ENCODE data around the gene MUS81.

Gene MUS81

DNA sequence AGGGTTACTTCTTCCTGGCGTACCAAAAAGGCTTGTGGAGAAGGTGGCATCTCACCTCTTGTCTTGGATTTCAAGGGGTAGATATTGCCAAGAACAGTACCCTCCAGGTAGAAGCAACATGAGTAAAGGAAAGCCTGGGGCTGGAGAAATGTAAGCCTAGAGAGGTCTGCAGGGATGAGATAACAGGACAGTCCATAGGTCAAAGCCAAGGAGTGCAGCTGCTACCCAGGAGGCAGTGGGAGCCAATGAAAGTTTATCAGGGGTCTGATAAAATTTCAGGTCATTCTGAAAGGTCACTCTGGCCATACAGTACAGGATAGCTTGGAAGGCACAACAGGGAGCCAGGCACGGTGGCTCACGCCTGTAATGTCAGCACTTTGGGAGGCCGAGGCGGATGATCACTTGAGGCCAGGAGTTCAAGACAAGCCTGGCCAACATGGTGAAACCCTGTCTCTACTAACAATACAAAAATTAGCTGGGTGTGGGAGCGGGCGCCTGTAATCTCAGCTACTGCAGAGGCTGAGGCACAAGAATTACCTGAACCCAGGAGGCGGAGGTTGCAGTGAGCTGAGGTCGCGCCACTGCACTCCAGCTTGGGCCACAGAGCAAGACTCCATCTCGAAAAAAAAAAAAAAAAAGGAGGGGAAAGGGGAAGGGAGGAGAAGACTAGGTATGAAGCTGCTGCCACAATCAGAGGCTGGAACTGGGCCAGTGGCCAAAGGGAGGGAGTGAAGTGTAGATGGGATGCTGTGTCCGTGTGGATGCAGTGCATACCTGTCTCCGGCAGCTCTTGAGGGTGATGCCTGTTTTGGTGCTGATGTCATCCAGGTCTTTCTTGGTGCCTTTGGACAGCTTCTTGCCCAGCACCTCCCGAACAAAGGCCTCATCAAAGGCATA lies 26.8 kb downstream of the MUS81 start:
- no peak for TF ChIP-seq CTCF (IDR thresholded peaks at IDR 0.05; ENCODE audit: unreplicated experiment in 3 of 3)
- peaks cover 25% of the 10 kb centered on the region for H3K36me3 Mint-ChIP-seq (ENCODE audit: low read depth)
- peak overlapping the region; percentile 92 to 98 (median 97) for H3K27ac Mint-ChIP-seq
- peak overlapping the region; percentile 88 to 92 (median 90) for H3K4me3 Mint-ChIP-seq
- no peaks in the 10 kb centered on the region for H3K9me3 Mint-ChIP-seq
- peaks cover 34% of the 10 kb centered on the region for H3K4me1 Mint-ChIP-seq
- peaks cover under 1% of the 10 kb centered on the region for H3K27me3 Mint-ChIP-seq (ENCODE audit: low read depth)

DNA sequence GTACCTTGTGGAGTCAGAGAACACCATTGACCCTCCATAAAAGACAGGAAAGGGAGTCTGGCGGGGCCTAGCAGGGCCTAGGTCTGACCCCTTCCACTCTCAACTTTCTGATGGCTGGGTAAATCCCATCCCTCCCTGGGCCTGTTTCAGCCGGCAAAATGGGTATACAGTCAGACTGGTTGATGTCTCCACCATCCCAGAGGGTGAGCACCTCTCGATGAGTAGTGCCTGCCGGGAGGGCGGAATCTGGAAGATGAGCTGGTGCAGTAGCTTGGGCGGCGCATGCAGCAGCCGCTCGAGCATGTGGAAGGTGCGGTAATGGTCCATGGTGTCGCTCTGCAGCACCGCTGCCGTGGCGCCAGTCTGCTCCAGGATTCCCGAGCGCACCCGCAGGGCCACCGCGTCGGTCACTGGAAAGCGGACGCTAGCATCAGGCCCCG lies 27.5 kb downstream of the MUS81 start:
- H3K27ac Mint-ChIP-seq: peak overlapping the region; percentile 92 to 98 (median 97)

GRCh38 chr11:65888163-65888814 lies 28.1 kb downstream of the MUS81 start, which contains the start of gene FIBP:
TSS of gene FIBP (minus strand) at chr11:65888471. CDS start at chr11:65888418, 53 bp downstream.
- Mint-ChIP-seq H3K36me3 (ENCODE audit: low read depth) (peaks cover 20% of the 10 kb centered on the region), H3K4me3 (peak within 1 kb of the TSS; percentile 88 to 92 (median 90)), H3K27ac (peak within 1 kb of the TSS; percentile 92 to 98 (median 97)), H3K9me3 (no peaks in the 10 kb centered on the region), H3K4me1 (peaks cover 46% of the 10 kb centered on the region), H3K27me3 (ENCODE audit: low read depth) (peaks cover 5% of the 10 kb centered on the region)
- TF ChIP-seq CTCF (IDR thresholded peaks at IDR 0.05; ENCODE audit: unreplicated experiment in 3 of 3): peak; percentile 68 to 86 (median 84)

More for the DNA sequence above, 27.5 kb downstream of the MUS81 start:
- H3K4me1 Mint-ChIP-seq: peaks cover 41% of the 10 kb centered on the region
- peak overlapping the region; percentile 88 to 92 (median 90) for H3K4me3 Mint-ChIP-seq
- TF ChIP-seq CTCF (IDR thresholded peaks at IDR 0.05; ENCODE audit: unreplicated experiment in 3 of 3): no peak
- H3K27me3 Mint-ChIP-seq (ENCODE audit: low read depth): peaks cover 5% of the 10 kb centered on the region
- no peaks in the 10 kb centered on the region for H3K9me3 Mint-ChIP-seq
- peaks cover 21% of the 10 kb centered on the region for H3K36me3 Mint-ChIP-seq (ENCODE audit: low read depth)

DNA sequence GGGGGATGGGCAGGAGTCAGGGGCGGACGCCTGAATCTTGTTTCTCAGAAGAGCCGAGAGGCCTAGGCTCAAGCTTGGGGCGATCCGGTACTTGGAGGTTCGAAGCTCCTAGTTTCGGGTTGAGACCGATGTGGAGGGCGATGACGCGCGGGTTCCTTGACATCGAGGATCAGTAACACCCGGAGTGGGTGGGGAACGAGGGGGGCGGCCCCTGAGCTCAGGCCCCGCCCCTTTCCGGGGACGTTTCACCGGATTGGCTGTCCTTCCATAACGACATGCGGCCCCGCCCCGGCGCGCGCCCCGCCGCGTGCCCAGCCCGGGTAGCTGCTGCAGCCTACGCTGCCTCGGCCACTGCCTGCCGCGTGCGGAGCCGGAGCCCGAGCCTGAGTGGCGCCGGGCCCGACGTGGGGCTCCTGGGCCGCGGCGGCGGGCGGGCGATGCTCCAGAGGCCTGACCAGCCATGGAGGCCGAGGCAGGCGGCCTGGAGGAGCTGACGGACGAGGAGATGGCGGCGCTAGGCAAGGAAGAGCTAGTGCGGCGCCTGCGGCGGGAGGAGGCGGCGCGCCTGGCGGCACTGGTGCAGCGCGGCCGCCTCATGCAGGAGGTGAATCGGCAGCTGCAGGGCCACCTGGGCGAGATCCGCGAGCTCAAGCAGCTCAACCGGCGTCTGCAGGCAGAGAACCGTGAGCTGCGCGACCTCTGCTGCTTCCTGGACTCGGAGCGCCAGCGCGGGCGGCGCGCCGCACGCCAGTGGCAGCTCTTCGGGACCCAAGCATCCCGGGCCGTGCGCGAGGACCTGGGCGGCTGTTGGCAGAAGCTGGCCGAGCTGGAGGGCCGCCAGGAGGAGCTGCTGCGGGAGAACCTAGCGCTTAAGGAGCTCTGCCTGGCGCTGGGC lies 30.3 kb downstream of the MUS81 start, which contains the start of gene CCDC85B:
Gene CCDC85B, plus strand, starts transcription at position 350 of the 895 bp plus-strand sequence. Its CDS starts 111 bp downstream, at position 461.
- Mint-ChIP-seq H3K4me1 (peaks cover 42% of the 10 kb centered on the region), H3K36me3 (ENCODE audit: low read depth) (peaks cover 7% of the 10 kb centered on the region), H3K9me3 (no peaks in the 10 kb centered on the region), H3K27me3 (ENCODE audit: low read depth) (peaks cover 14% of the 10 kb centered on the region), H3K27ac (peak within 1 kb of the TSS; percentile 92 to 98 (median 97)), H3K4me3 (peak within 1 kb of the TSS; percentile 88 to 92 (median 90))
- TF ChIP-seq CTCF (IDR thresholded peaks at IDR 0.05; ENCODE audit: unreplicated experiment in 3 of 3): peak in 2 of 3 experiments; percentile 14 to 46

Measured in nephron (organoid).